IMR-90 (cell line): ENCODE data around the gene MTMR6. TPM values are rescaled to one million over a fixed set of nuclear protein-coding genes. Genes with fewer than 3 reads are reported as not detected.

Experiments used
- ATAC-seq: fragments of 200-7000 bp; cut with Tn5 transposase; 2 replicates; pipeline ENCODE4 v1.9.1; 2020; ENCODE audit warnings: low read depth, mild to moderate bottlenecking, moderate library complexity
- BruUV-seq: library from RNA; stranded (reverse); fragments of 400-500 nt; replicated peaks from 2 replicates; lab custom pipeline; 2021; lab: Mats Ljungman, UMichigan
- CTCF ChIA-PET: fragments of 300-600 bp; formaldehyde crosslinking; extraction: SDS; loops from one replicate; lab custom pipeline; 2021; ENCODE audit warnings: antibody characterized with exemption; lab: Yijun Ruan, JAX
- POLR2A ChIA-PET: fragments of 300-600 bp; sonication (Branson Sonifier 250); formaldehyde crosslinking; loops from one replicate; lab custom pipeline; 2022; ENCODE audit warnings: antibody characterized with exemption; ENCODE audit not compliant: unreplicated experiment; lab: Charles Lee
- DNase-seq: peaks from one replicate; pipeline ENCODE4 v3.0.0; 2013
- H2AFZ ChIP-seq: replicated peaks from 2 replicates; pipeline ENCODE3; 2013; ENCODE audit warnings: low read length, mild to moderate bottlenecking; ENCODE audit not compliant: poor library complexity
- H2AK5ac ChIP-seq: 2 replicates; pipeline ENCODE4 v1.6.1; 2013; ENCODE audit warnings: low read depth, low read length, inconsistent platforms
- H2AK9ac ChIP-seq: replicated peaks from 2 replicates; pipeline ENCODE3; 2013; ENCODE audit warnings: mild to moderate bottlenecking, low read depth, low read length, moderate library complexity; ENCODE audit not compliant: poor library complexity
- H2BK120ac ChIP-seq: 2 replicates; pipeline ENCODE4 v1.6.1; 2013; ENCODE audit warnings: low read depth, low read length, inconsistent platforms
- H2BK15ac ChIP-seq: 3 replicates; pipeline ENCODE4 v1.6.1; 2013; ENCODE audit warnings: low read depth, low read length, inconsistent platforms
- H2BK20ac ChIP-seq: 2 replicates; pipeline ENCODE4 v1.6.1; 2013; ENCODE audit warnings: low read depth, mild to moderate bottlenecking, inconsistent platforms, low read length, moderate library complexity
- H2BK5ac ChIP-seq: 2 replicates; pipeline ENCODE4 v1.6.1; 2013; ENCODE audit warnings: mild to moderate bottlenecking, low read depth, low read length, inconsistent platforms; ENCODE audit not compliant: poor library complexity, severe bottlenecking
- H3K14ac ChIP-seq: replicated peaks from 2 replicates; pipeline ENCODE4 v1.6.1; 2013; ENCODE audit warnings: low read depth, low read length, inconsistent platforms
- H3K18ac ChIP-seq: 2 replicates; pipeline ENCODE4 v1.6.1; 2013; ENCODE audit warnings: low read depth, low read length, control low read depth
- H3K23ac ChIP-seq: 2 replicates; pipeline ENCODE4 v1.6.1; 2013; ENCODE audit warnings: low read depth, low read length, inconsistent platforms
- H3K27ac ChIP-seq: 2 replicates; pipeline ENCODE4 v1.5.1; 2013; ENCODE audit warnings: mild to moderate bottlenecking, control low read depth, low read length; ENCODE audit not compliant: insufficient read depth
- H3K27me3 ChIP-seq: 2 replicates; pipeline ENCODE4 v1.6.1; 2013; ENCODE audit warnings: low read length; ENCODE audit not compliant: control insufficient read depth, insufficient read depth
- H3K36me3 ChIP-seq: 2 replicates; pipeline ENCODE4 v1.6.1; 2013; ENCODE audit warnings: low read length, mixed read lengths; ENCODE audit not compliant: control insufficient read depth, insufficient read depth
- H3K4ac ChIP-seq: 2 replicates; pipeline ENCODE4 v1.6.1; 2013; ENCODE audit warnings: low read depth, low read length, inconsistent platforms
- H3K4me1 ChIP-seq: 2 replicates; pipeline ENCODE4 v1.6.1; 2013; ENCODE audit warnings: low read length, mixed read lengths; ENCODE audit not compliant: control insufficient read depth, insufficient read depth
- H3K4me2 ChIP-seq: 2 replicates; pipeline ENCODE4 v1.6.1; 2013; ENCODE audit warnings: low read depth, mild to moderate bottlenecking, control low read depth, low read length, moderate library complexity
- H3K4me3 ChIP-seq: 2 replicates; pipeline ENCODE4 v1.5.1; 2013; ENCODE audit warnings: low read depth, mild to moderate bottlenecking, control low read depth, low read length, moderate library complexity; ENCODE audit not compliant: insufficient read depth
- H3K56ac ChIP-seq: 2 replicates; pipeline ENCODE4 v1.6.1; 2013; ENCODE audit warnings: low read length, inconsistent platforms; ENCODE audit not compliant: insufficient read depth; ENCODE audit errors: extremely low read depth
- H3K79me1 ChIP-seq, 2 experiments: 2 replicates each; pipeline ENCODE4 v1.6.1; 2013; ENCODE audit warnings: low read length in 2 of 2, inconsistent platforms in 1 of 2, low read depth in 1 of 2
- H3K9ac ChIP-seq: 2 replicates; pipeline ENCODE4 v1.6.1; 2013; ENCODE audit warnings: low read depth, low read length, control low read depth
- H3K9me1 ChIP-seq: 2 replicates; pipeline ENCODE4 v1.6.1; 2013; ENCODE audit warnings: low read length, inconsistent platforms; ENCODE audit not compliant: insufficient read depth
- H3K9me3 ChIP-seq: 2 replicates; pipeline ENCODE4 v1.6.1; 2013; ENCODE audit warnings: low read length; ENCODE audit not compliant: control insufficient read depth, insufficient read depth
- H4K20me1 ChIP-seq: 2 replicates; pipeline ENCODE4 v1.6.1; 2013; ENCODE audit warnings: low read length, inconsistent platforms; ENCODE audit not compliant: insufficient read depth
- H4K5ac ChIP-seq: 2 replicates; pipeline ENCODE4 v1.6.1; 2013; ENCODE audit warnings: mild to moderate bottlenecking, low read depth, low read length, control low read depth
- H4K8ac ChIP-seq, 2 experiments: 2 replicates each; pipeline ENCODE4 v1.6.1; 2013; ENCODE audit warnings: low read depth in 2 of 2, low read length in 2 of 2, control low read depth in 1 of 2, inconsistent platforms in 1 of 2
- H4K91ac ChIP-seq: 2 replicates; pipeline ENCODE4 v1.6.1; 2013; ENCODE audit warnings: low read depth, low read length, inconsistent platforms; ENCODE audit not compliant: insufficient read depth
- BHLHE40 ChIP-seq: fragments of 150-350 bp; IDR thresholded peaks from 2 replicates; pipeline ENCODE4 v1.6.1; 2016; ENCODE audit warnings: mild to moderate bottlenecking, low read depth, low read length
- CEBPB ChIP-seq: IDR thresholded peaks from 2 replicates; pipeline ENCODE4 v1.6.1; 2012; ENCODE audit warnings: low read depth, low read length, improper control_type of control experiment
- CHD1 ChIP-seq: IDR thresholded peaks from 2 replicates; pipeline ENCODE4 v1.6.1; 2012; ENCODE audit warnings: low read depth, low read length, improper control_type of control experiment
- CTCF ChIP-seq: conservative IDR thresholded peaks from 2 replicates; pipeline ENCODE4 v1.5.1; 2012; ENCODE audit warnings: mild to moderate bottlenecking, low read depth, low read length, improper control_type of control experiment
- ELK1 ChIP-seq: fragments of 150-350 bp; IDR thresholded peaks from 2 replicates; pipeline ENCODE4 v1.6.1; 2016; ENCODE audit warnings: low read depth, mild to moderate bottlenecking, low read length, moderate library complexity, borderline replicate concordance
- FOS ChIP-seq: fragments of 150-350 bp; IDR thresholded peaks from 2 replicates; pipeline ENCODE4 v1.6.1; 2016; ENCODE audit warnings: low read depth, low read length
- MAFK ChIP-seq: IDR thresholded peaks from 2 replicates; pipeline ENCODE4 v1.6.1; 2012; ENCODE audit warnings: low read depth, low read length, improper control_type of control experiment
- MAZ ChIP-seq: IDR thresholded peaks from 2 replicates; pipeline ENCODE4 v1.6.1; 2012; ENCODE audit warnings: low read depth, mild to moderate bottlenecking, low read length, improper control_type of control experiment, moderate library complexity, borderline replicate concordance
- MXI1 ChIP-seq: IDR thresholded peaks from 2 replicates; pipeline ENCODE4 v1.6.1; 2012; ENCODE audit warnings: low read depth, mild to moderate bottlenecking, low read length, moderate library complexity, borderline replicate concordance
- NFE2L2 ChIP-seq: fragments of 150-350 bp; IDR thresholded peaks from 2 replicates; pipeline ENCODE4 v1.6.1; 2016; ENCODE audit warnings: low read depth, mild to moderate bottlenecking, low read length
- POLR2A ChIP-seq: IDR thresholded peaks from 2 replicates; pipeline ENCODE4 v1.6.1; 2012; ENCODE audit warnings: mild to moderate bottlenecking, low read depth, low read length
- RAD21 ChIP-seq: IDR thresholded peaks from 2 replicates; pipeline ENCODE4 v1.6.1; 2012; ENCODE audit warnings: low read length, improper control_type of control experiment
- RCOR1 ChIP-seq: IDR thresholded peaks from 2 replicates; pipeline ENCODE4 v1.6.1; 2012; ENCODE audit warnings: mild to moderate bottlenecking, low read length, improper control_type of control experiment; ENCODE audit not compliant: insufficient replicate concordance
- RFX5 ChIP-seq: IDR thresholded peaks from 2 replicates; pipeline ENCODE4 v1.8.0; 2012; ENCODE audit warnings: low read depth, mild to moderate bottlenecking, low read length, moderate library complexity
- SMC3 ChIP-seq: fragments of 150-350 bp; IDR thresholded peaks from 2 replicates; pipeline ENCODE4 v1.6.1; 2016; ENCODE audit warnings: low read depth, mild to moderate bottlenecking, antibody characterized with exemption, low read length, moderate library complexity
- USF2 ChIP-seq: fragments of 150-350 bp; IDR thresholded peaks from 2 replicates; pipeline ENCODE4 v1.6.1; 2017; ENCODE audit warnings: mild to moderate bottlenecking, antibody characterized with exemption, low read length, low read depth
- WGBS, 2 experiments: methylation state at CpG; one replicate each; pipeline versions ENCODE4 v1.1.5 to v1.1.7; 2013; ENCODE audit warnings: missing lambda C conversion rate in 2 of 2; ENCODE audit not compliant: insufficient read length in 1 of 2; ENCODE audit errors: extremely low coverage in 2 of 2; 5-methylcytosine and 5-hydroxymethylcytosine counted together
- dilution Hi-C: fragments of 300-500 bp; cut with HindIII; formaldehyde crosslinking; loops from one replicate; pipeline ENCODE4 v1.14.3; 2018; ENCODE audit warnings: low sequenced_read_pairs; ENCODE audit not compliant: unreplicated experiment
- in situ Hi-C: fragments of 300-500 bp; cut with MboI; formaldehyde crosslinking; loops from 3 replicates; pipeline ENCODE4 v1.14.3; 2019; ENCODE audit warnings: low sequenced_read_pairs, inconsistent platforms, mixed read lengths
- intact Hi-C: fragments of 100-400 bp; cut with micrococcal nuclease; formaldehyde crosslinking; loops from 2 replicates; pipeline ENCODE4 v1.10.0; 2022
- polyA plus RNA-seq, 3 experiments: library from polyadenylated mRNA; depleted of rRNA; stranded (reverse); fragments of >200 nt; gene quantifications; 2 replicates each; pipeline ENCODE4 v1.2.3, GENCODE V29; 2012; ENCODE audit warnings: low replicate concordance in 1 of 3
- total RNA-seq: library from RNA; depleted of rRNA; stranded (reverse); fragments of >200 nt; gene quantifications from 2 replicates; pipeline ENCODE4 v1.2.3, GENCODE V29; 2012

The MTMR6 gene
- total and polyA plus RNA-seq, 2 of the 4 experiments (the other 2 are of a cell fraction): 9.4 to 21.7 TPM

- dilution Hi-C loops: no loop called here
- TF ChIP-seq NFE2L2 (no peak), ELK1 (no peak), MAZ (no peak), RFX5 (no peak), CTCF (no peak), RAD21 (no peak), SMC3 (no peak), USF2 (no peak), FOS (no peak), RCOR1 (no peak), MXI1 (no peak), CEBPB (no peak), POLR2A (no peak), MAFK (no peak), CHD1 (no peak), BHLHE40 (no peak)
- no peak overlapping the region for H3K4ac ChIP-seq
These were observed 44.3 kb downstream of the MTMR6 start for GRCh38 chr13:25242956-25243355.

More at GRCh38 chr13:25242956-25243355, 44.3 kb downstream of the MTMR6 start:
- no peak overlapping the region for H3K14ac ChIP-seq
- no peak overlapping the region for H3K56ac ChIP-seq
- H3K9ac ChIP-seq: no peak overlapping the region
- no peak overlapping the region for H2BK5ac ChIP-seq
- peaks cover 11% of the 10 kb centered on the region for H3K36me3 ChIP-seq
- DNase-seq: no peak
- H3K18ac ChIP-seq: no peak overlapping the region
- no peaks in the 10 kb centered on the region for H3K9me3 ChIP-seq
- H3K4me2 ChIP-seq: no peak overlapping the region
- no peaks in the 10 kb centered on the region for H3K9me1 ChIP-seq
- H2AFZ ChIP-seq: no peak overlapping the region
- no peaks in the 10 kb centered on the region for H3K79me1 ChIP-seq
- no peak overlapping the region for H2AK9ac ChIP-seq
- H4K91ac ChIP-seq: no peak overlapping the region
- H3K4me1 ChIP-seq: no peaks in the 10 kb centered on the region
- intact Hi-C loops (no loop called here), in situ Hi-C loops (no loop called here)
- H4K5ac ChIP-seq: no peak overlapping the region
- H4K20me1 ChIP-seq: no peaks in the 10 kb centered on the region
- CTCF ChIA-PET: interaction anchor here (0.6 kb wide), 2 partner anchors 79 to 132 kb away, joined by 4 read pairs; no protein-coding TSS in a partner anchor
- no peak overlapping the region for H3K4me3 ChIP-seq
- no CpG with 5 or more reads among the region's 3 CpGs for WGBS, 2 experiments
- H2BK20ac ChIP-seq: no peak overlapping the region
- H2BK120ac ChIP-seq: no peak overlapping the region
- no peak overlapping the region for H4K8ac ChIP-seq
- no peak overlapping the region for H3K23ac ChIP-seq
- no peak overlapping the region for H2BK15ac ChIP-seq
- POLR2A ChIA-PET: interaction anchor here (0.6 kb wide), 1 partner anchor 9 kb away, joined by 4 read pairs; no protein-coding TSS in a partner anchor
- H2AK5ac ChIP-seq: no peak overlapping the region
- no peak overlapping the region for H3K27ac ChIP-seq
- no peak for ATAC-seq
- no TSS peak for BruUV-seq
- no peaks in the 10 kb centered on the region for H3K27me3 ChIP-seq
